ENCODE data around the gene RPS18.
"Not testable (repeated sequence)": the region's sequence is repeated elsewhere in the genome, so short reads cannot be mapped to it uniquely, and the experiment has no call there.

GRCh38 chr6:33226503-33227120 is 45.3 kb upstream of the RPS18 start:
- not testable (repeated sequence) for TF ChIP-seq CTCF (IDR thresholded peaks at IDR 0.05; ENCODE audit: insufficient read depth, low read depth, low read length); EZH2 (IDR thresholded peaks at IDR 0.05; ENCODE audit: insufficient read depth, low read length)
